Measurements from ENCODE around the gene RNF224.

RNF224 gene

GRCh38 chr9:137192448-137192780, 34.9 kb upstream of the RNF224 start:
- DNase-seq (ENCODE audit: low read depth), result no peak

- DNase-seq (ENCODE audit: low read depth), result no peak
Measured at GRCh38 chr9:137192859-137193258, 34.4 kb upstream of the RNF224 start.

- DNase-seq (ENCODE audit: low read depth), result no peak
Measured at GRCh38 chr9:137193771-137194170, 33.5 kb upstream of the RNF224 start.

- DNase-seq (ENCODE audit: low read depth), result no peak
Measured at GRCh38 chr9:137194388-137194787, 32.9 kb upstream of the RNF224 start.

- no peak for DNase-seq (ENCODE audit: low read depth)
Measured at GRCh38 chr9:137194909-137195308, 32.4 kb upstream of the RNF224 start.

- no peak for DNase-seq (ENCODE audit: low read depth)
Measured at GRCh38 chr9:137195525-137196220, 31.6 kb upstream of the RNF224 start.

GRCh38 chr9:137198051-137198901, 29.0 kb upstream of the RNF224 start:
- no peak for DNase-seq (ENCODE audit: low read depth)

- DNase-seq (ENCODE audit: low read depth), result no peak
Measured at GRCh38 chr9:137198902-137199283, 28.4 kb upstream of the RNF224 start.

- no peak for DNase-seq (ENCODE audit: low read depth)
Measured at GRCh38 chr9:137199411-137200121, 27.7 kb upstream of the RNF224 start.

- DNase-seq (ENCODE audit: low read depth), result peak; percentile 98
Measured at GRCh38 chr9:137200311-137201204, 26.7 kb upstream of the RNF224 start, which contains the start of gene TPRN. Gene TPRN (minus strand): TSS chr9:137200741. CDS start chr9:137200711, 30 bp downstream.

- DNase-seq (ENCODE audit: low read depth), result no peak
Measured at GRCh38 chr9:137201205-137201868, 26.0 kb upstream of the RNF224 start.

- no peak for DNase-seq (ENCODE audit: low read depth)
Measured at GRCh38 chr9:137202966-137203365, 24.3 kb upstream of the RNF224 start.

- DNase-seq (ENCODE audit: low read depth), result no peak
Measured at GRCh38 chr9:137204731-137205125, 22.6 kb upstream of the RNF224 start.

- DNase-seq (ENCODE audit: low read depth), result peak; percentile 59
Measured at GRCh38 chr9:137205126-137206069, 21.9 kb upstream of the RNF224 start, which contains the start of the genes NDOR1 and TMEM203. Gene NDOR1 (plus strand): TSS chr9:137205700. CDS start chr9:137205778, 78 bp downstream. Gene TMEM203 (minus strand): TSS chr9:137205648. CDS start chr9:137205414, 234 bp downstream.

- DNase-seq (ENCODE audit: low read depth), result no peak
Measured at GRCh38 chr9:137206602-137207001, 20.7 kb upstream of the RNF224 start.

GRCh38 chr9:137211532-137211931, 15.8 kb upstream of the RNF224 start:
- no peak for DNase-seq (ENCODE audit: low read depth)

- no peak for DNase-seq (ENCODE audit: low read depth)
Measured at GRCh38 chr9:137212520-137212919, 14.8 kb upstream of the RNF224 start.

- no peak for DNase-seq (ENCODE audit: low read depth)
Measured at GRCh38 chr9:137213160-137214060, 13.9 kb upstream of the RNF224 start.

GRCh38 chr9:137214620-137215019, 12.7 kb upstream of the RNF224 start:
- no peak for DNase-seq (ENCODE audit: low read depth)
